Prostate gland (tissue), 2 donors: Measurements from ENCODE around the gene SRPK1.

ENCODE experiments used
- POLR2A ChIP-seq: fragments of 450-650 bp; IDR thresholded peaks from one replicate; pipeline ENCODE4 v1.6.1; 2016; ENCODE audit warnings: antibody characterized with exemption, mild to moderate bottlenecking
- POLR2AphosphoS5 ChIP-seq: sonication (generic); formaldehyde crosslinking; IDR thresholded peaks from one replicate; pipeline ENCODE4 v1.6.1; 2017; ENCODE audit warnings: antibody characterized with exemption
- TF ChIP-seq, protein P1 (sequence below), 4 experiments: fragments of 200-600 bp in 2 of 4; fragments of 450-650 bp in 2 of 4; sonication (generic) in 2 of 4; IDR thresholded peaks; 1 replicate in 3 of 4; 2 replicates in 1 of 4; pipeline ENCODE4 v1.5.1; 2016 to 2019; ENCODE audit warnings: antibody characterized with exemption in 4 of 4, mild to moderate bottlenecking in 2 of 4, moderate library complexity in 2 of 4

DNA sequence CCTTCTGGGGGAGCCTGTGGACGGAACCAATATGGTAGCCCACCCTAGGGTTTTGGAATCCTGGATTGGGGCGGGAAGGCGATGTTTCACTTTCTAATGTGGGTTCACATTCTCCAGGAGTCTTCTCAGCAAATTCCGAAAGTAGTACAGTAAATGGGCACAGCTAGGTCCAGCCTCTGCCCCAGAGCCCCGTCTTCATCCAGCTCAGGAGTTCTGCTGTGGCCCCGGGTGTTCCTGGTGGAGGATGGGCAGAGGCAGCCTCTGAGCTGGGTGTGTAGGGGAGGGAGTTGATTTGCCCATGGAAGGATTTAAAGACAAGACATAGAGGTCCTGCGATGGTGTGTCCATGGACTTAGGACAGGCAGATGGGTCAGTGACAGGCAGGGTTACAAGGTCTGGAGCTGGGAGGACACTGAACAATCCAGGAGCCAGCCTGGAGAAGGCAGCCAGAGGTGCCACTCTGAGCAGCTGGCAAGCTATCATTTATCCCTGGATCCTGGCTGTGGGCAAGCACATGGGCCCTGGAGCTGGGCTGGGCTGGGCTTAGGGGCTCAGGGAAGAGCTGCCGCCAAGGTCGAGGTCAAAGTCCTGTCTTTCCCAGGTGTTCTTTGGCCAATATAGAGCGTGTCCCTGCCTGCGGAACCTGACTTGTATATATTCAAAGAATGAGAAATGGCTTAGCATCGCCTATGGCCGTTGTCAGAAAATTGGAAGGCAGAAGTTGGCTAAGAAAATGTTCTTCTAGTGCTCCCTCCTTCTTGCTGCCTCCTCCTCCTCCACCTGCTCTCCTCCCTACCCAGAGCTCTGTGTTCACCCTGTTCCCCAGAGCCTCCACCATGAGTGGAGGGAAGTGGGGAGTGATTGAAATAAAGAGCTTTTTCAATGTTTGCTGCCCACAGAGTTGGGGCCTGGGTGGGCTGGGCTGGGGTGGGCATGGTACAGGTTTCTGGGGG is 133.4 kb downstream of the SRPK1 start:
- TF ChIP-seq, protein P1, sequence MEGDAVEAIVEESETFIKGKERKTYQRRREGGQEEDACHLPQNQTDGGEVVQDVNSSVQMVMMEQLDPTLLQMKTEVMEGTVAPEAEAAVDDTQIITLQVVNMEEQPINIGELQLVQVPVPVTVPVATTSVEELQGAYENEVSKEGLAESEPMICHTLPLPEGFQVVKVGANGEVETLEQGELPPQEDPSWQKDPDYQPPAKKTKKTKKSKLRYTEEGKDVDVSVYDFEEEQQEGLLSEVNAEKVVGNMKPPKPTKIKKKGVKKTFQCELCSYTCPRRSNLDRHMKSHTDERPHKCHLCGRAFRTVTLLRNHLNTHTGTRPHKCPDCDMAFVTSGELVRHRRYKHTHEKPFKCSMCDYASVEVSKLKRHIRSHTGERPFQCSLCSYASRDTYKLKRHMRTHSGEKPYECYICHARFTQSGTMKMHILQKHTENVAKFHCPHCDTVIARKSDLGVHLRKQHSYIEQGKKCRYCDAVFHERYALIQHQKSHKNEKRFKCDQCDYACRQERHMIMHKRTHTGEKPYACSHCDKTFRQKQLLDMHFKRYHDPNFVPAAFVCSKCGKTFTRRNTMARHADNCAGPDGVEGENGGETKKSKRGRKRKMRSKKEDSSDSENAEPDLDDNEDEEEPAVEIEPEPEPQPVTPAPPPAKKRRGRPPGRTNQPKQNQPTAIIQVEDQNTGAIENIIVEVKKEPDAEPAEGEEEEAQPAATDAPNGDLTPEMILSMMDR (IDR thresholded peaks at IDR 0.05) = no peak
- TF ChIP-seq POLR2A (no peak), POLR2AphosphoS5 (no peak)
